Right lobe of liver (tissue), 6 donors: ENCODE results near the gene KCNQ1OT1. TPM values are rescaled to one million over a fixed set of nuclear protein-coding genes. Genes with fewer than 3 reads are reported as not detected.

Source experiments
- ATAC-seq, 4 donors: fragments of 200-7000 bp; cut with Tn5 transposase; one replicate each; pipeline ENCODE4 v1.9.1; 2020; ENCODE audit warnings: mild to moderate bottlenecking in 4 of 4, moderate library complexity in 4 of 4
- DNase-seq, 3 donors: peaks; one replicate each; pipeline ENCODE4 v3.0.0-alpha.2; 2020
- H3K27ac ChIP-seq, 3 donors: fragments of 200-600 bp; one replicate each; pipeline ENCODE4 v1.8.0; 2022
- H3K27me3 ChIP-seq, 2 donors: fragments of 200-600 bp; one replicate each; pipeline ENCODE4 v1.8.0; 2022
- H3K36me3 ChIP-seq, 4 donors: fragments of 200-600 bp; sonication (generic) in 1 of 4; one replicate each; pipeline versions ENCODE4 v1.5.1 to v1.8.0; 2017 to 2022; ENCODE audit warnings: control low read depth in 1 of 4
- H3K4me1 ChIP-seq, 4 donors: fragments of 200-600 bp; sonication (generic) in 1 of 4; one replicate each; pipeline versions ENCODE4 v1.5.1 to v1.8.0; 2017 to 2022; ENCODE audit warnings: control low read depth in 1 of 4
- H3K4me3 ChIP-seq, 3 donors: fragments of 200-600 bp; one replicate each; pipeline ENCODE4 v1.8.0; 2022
- H3K9me3 ChIP-seq, 4 donors: fragments of 200-600 bp; sonication (generic) in 1 of 4; one replicate each; pipeline versions ENCODE4 v1.5.1 to v1.8.0; 2017 to 2022; ENCODE audit warnings: control low read depth in 1 of 4
- CTCF ChIP-seq, 4 donors: fragments of 200-600 bp in 3 of 4; fragments of 450-650 bp in 1 of 4; IDR thresholded peaks; one replicate each; pipeline versions ENCODE4 v1.5.1 to v1.8.0; 2016 to 2022; ENCODE audit warnings: antibody characterized with exemption in 4 of 4, mild to moderate bottlenecking in 2 of 4
- POLR2A ChIP-seq: fragments of 450-650 bp; IDR thresholded peaks from one replicate; pipeline ENCODE4 v1.6.1; 2017; ENCODE audit warnings: antibody characterized with exemption, mild to moderate bottlenecking
- WGBS: methylation state at CpG from one replicate; pipeline ENCODE4 v1.1.6; 2018; ENCODE audit warnings: low coverage, low lambda C conversion rate; ENCODE audit not compliant: insufficient coverage; ENCODE audit errors: missing lambda C conversion rate; 5-methylcytosine and 5-hydroxymethylcytosine counted together
- intact Hi-C, 2 donors: fragments of 100-400 bp; cut with DNase I; formaldehyde crosslinking; loops; one replicate each; pipeline versions ENCODE4 v1.11.2 to v1.14.1; 2022
- total RNA-seq, 6 experiments: library from RNA; depleted of rRNA in 2 of 6; stranded (reverse); fragments of >200 nt in 2 of 6; fragmentation: NEBNext Ultra II Directional in 3 of 6; extraction: Animal tissue kit (Norgen Biotek cat#: 25700) in 3 of 6; gene quantifications; one replicate each; pipeline versions ENCODE4 v1.1.0 to v1.2.4, GENCODE V29; 2016 to 2023
- donor health status: DM: no; HTN: yes; CAD: no.
- donor health status: DM: no; HTN: no; CAD: no.
- donor health status: DM: no; HTN: no; CAD: no.
- donor health status: DM: no; HTN: yes; CAD: no.
- donor health status: DM: no; HTN: yes; CAD: no.

KCNQ1OT1 gene
- total RNA-seq, 6 experiments from 2014 or later = 0.37 to 1.7 (median 0.60) TPM

- H3K36me3 ChIP-seq = no peaks in the 10 kb centered on the region
- intact Hi-C loops = no loop called here
- TF ChIP-seq CTCF (IDR thresholded peaks at IDR 0.05) = no peak
- TF ChIP-seq POLR2A = no peak
- no peak overlapping the region for H3K4me3 ChIP-seq
- DNase-seq = no peak
- H3K27ac ChIP-seq = no peak overlapping the region
- peaks cover 0 to 4% (median 0%) of the 10 kb centered on the region in 4 donors for H3K9me3 ChIP-seq
- no peaks in the 10 kb centered on the region for H3K27me3 ChIP-seq
- WGBS = 50% methylated on average over 6 of the region's 6 CpGs
- ATAC-seq = peak in 1 of 4 donors; percentile 48
- no peaks in the 10 kb centered on the region for H3K4me1 ChIP-seq
These were observed 43.8 kb downstream of the KCNQ1OT1 start for GRCh38 chr11:2655834-2656622.

GRCh38 chr11:2655016-2655719 is 44.6 kb downstream of the KCNQ1OT1 start:
- Histone ChIP-seq H3K9me3 (peaks cover 0 to 11% (median 0%) of the 10 kb centered on the region in 4 donors), H3K27ac (no peak overlapping the region), H3K4me3 (no peak overlapping the region), H3K27me3 (no peaks in the 10 kb centered on the region), H3K4me1 (no peaks in the 10 kb centered on the region), H3K36me3 (no peaks in the 10 kb centered on the region)
- TF ChIP-seq POLR2A = no peak
- TF ChIP-seq CTCF (IDR thresholded peaks at IDR 0.05) = no peak
- DNase-seq = no peak
- peak in 1 of 4 donors; percentile 24 for ATAC-seq
- intact Hi-C loops = no loop called here
- 87% methylated on average over 6 of the region's 6 CpGs for WGBS

GRCh38 chr11:2653930-2654739 is 45.7 kb downstream of the KCNQ1OT1 start:
- no peak for DNase-seq
- intact Hi-C loops = no loop called here
- ATAC-seq = peak in 1 of 4 donors; percentile 19
- Histone ChIP-seq H3K4me1 (no peaks in the 10 kb centered on the region), H3K27ac (no peak overlapping the region), H3K27me3 (no peaks in the 10 kb centered on the region), H3K4me3 (no peak overlapping the region), H3K9me3 (peaks cover 0 to 20% (median 0%) of the 10 kb centered on the region in 4 donors), H3K36me3 (no peaks in the 10 kb centered on the region)
- WGBS = 80% methylated on average over 8 of the region's 16 CpGs
- TF ChIP-seq POLR2A (no peak), CTCF (IDR thresholded peaks at IDR 0.05) (no peak)

GRCh38 chr11:2653198-2653551 is 46.6 kb downstream of the KCNQ1OT1 start:
- intact Hi-C loops = no loop called here
- H3K27ac ChIP-seq = no peak overlapping the region
- DNase-seq (no peak), ATAC-seq (no peak)
- WGBS = 83% methylated on average over 1 of the region's 1 CpG
- no peaks in the 10 kb centered on the region for H3K36me3 ChIP-seq
- H3K9me3 ChIP-seq = peaks cover 0 to 22% (median 0%) of the 10 kb centered on the region in 4 donors
- TF ChIP-seq POLR2A (no peak), CTCF (IDR thresholded peaks at IDR 0.05) (no peak)
- no peaks in the 10 kb centered on the region for H3K27me3 ChIP-seq
- H3K4me3 ChIP-seq = no peak overlapping the region
- no peaks in the 10 kb centered on the region for H3K4me1 ChIP-seq
